Measurements from ENCODE around the gene FAM120A.

FAM120A gene

GRCh38 chr9:93541581-93542349 lies 90.3 kb downstream of the FAM120A start:
- Histone ChIP-seq H3K9me3 (replicated peaks; ENCODE audit: low read length) (no peaks in the 10 kb centered on the region), H3K27me3 (ENCODE audit: control insufficient read depth, insufficient read depth, low read length) (no peaks in the 10 kb centered on the region), H3K36me3 (ENCODE audit: insufficient read depth, low read length) (peaks cover 47% of the 10 kb centered on the region), H3K4me3 (ENCODE audit: low read length) (no peak overlapping the region), H3K4me2 (ENCODE audit: low read length) (no peak overlapping the region), H3K4me1 (ENCODE audit: control insufficient read depth, insufficient read depth, low read length) (no peaks in the 10 kb centered on the region), H3K9ac (ENCODE audit: low read depth, low read length) (no peak overlapping the region)

GRCh38 chr9:93543117-93543516 lies 91.6 kb downstream of the FAM120A start:
- Histone ChIP-seq H3K9ac (ENCODE audit: low read depth, low read length) (no peak overlapping the region), H3K9me3 (replicated peaks; ENCODE audit: low read length) (no peaks in the 10 kb centered on the region), H3K36me3 (ENCODE audit: insufficient read depth, low read length) (peaks cover 50% of the 10 kb centered on the region), H3K27me3 (ENCODE audit: control insufficient read depth, insufficient read depth, low read length) (no peaks in the 10 kb centered on the region), H3K4me3 (ENCODE audit: low read length) (no peak overlapping the region), H3K4me1 (ENCODE audit: control insufficient read depth, insufficient read depth, low read length) (no peaks in the 10 kb centered on the region), H3K4me2 (ENCODE audit: low read length) (no peak overlapping the region)

GRCh38 chr9:93546356-93546755 lies 94.9 kb downstream of the FAM120A start:
- no peaks in the 10 kb centered on the region for H3K9me3 ChIP-seq (replicated peaks; ENCODE audit: low read length)
- no peaks in the 10 kb centered on the region for H3K27me3 ChIP-seq (ENCODE audit: control insufficient read depth, insufficient read depth, low read length)
- H3K36me3 ChIP-seq (ENCODE audit: insufficient read depth, low read length), result peaks cover 53% of the 10 kb centered on the region
- H3K4me2 ChIP-seq (ENCODE audit: low read length), result no peak overlapping the region
- H3K4me1 ChIP-seq (ENCODE audit: control insufficient read depth, insufficient read depth, low read length), result no peaks in the 10 kb centered on the region
- no peak overlapping the region for H3K9ac ChIP-seq (ENCODE audit: low read depth, low read length)
- H3K4me3 ChIP-seq (ENCODE audit: low read length), result no peak overlapping the region

GRCh38 chr9:93549611-93550010 lies 98.1 kb downstream of the FAM120A start:
- no peak overlapping the region for H3K9ac ChIP-seq (ENCODE audit: low read depth, low read length)
- peaks cover 57% of the 10 kb centered on the region for H3K36me3 ChIP-seq (ENCODE audit: insufficient read depth, low read length)

GRCh38 chr9:93552923-93553322 lies 101.4 kb downstream of the FAM120A start:
- no peak overlapping the region for H3K4me3 ChIP-seq (ENCODE audit: low read length)
- H3K9me3 ChIP-seq (replicated peaks; ENCODE audit: low read length), result no peaks in the 10 kb centered on the region
- H3K4me2 ChIP-seq (ENCODE audit: low read length), result no peak overlapping the region
- peaks cover 52% of the 10 kb centered on the region for H3K36me3 ChIP-seq (ENCODE audit: insufficient read depth, low read length)
- no peaks in the 10 kb centered on the region for H3K27me3 ChIP-seq (ENCODE audit: control insufficient read depth, insufficient read depth, low read length)
- H3K9ac ChIP-seq (ENCODE audit: low read depth, low read length), result no peak overlapping the region
- H3K4me1 ChIP-seq (ENCODE audit: control insufficient read depth, insufficient read depth, low read length), result no peaks in the 10 kb centered on the region

More at GRCh38 chr9:93549611-93550010, 98.1 kb downstream of the FAM120A start:
- H3K27me3 ChIP-seq (ENCODE audit: control insufficient read depth, insufficient read depth, low read length), result no peaks in the 10 kb centered on the region
- no peaks in the 10 kb centered on the region for H3K9me3 ChIP-seq (replicated peaks; ENCODE audit: low read length)
- no peak overlapping the region for H3K4me2 ChIP-seq (ENCODE audit: low read length)
- H3K4me3 ChIP-seq (ENCODE audit: low read length), result no peak overlapping the region
- H3K4me1 ChIP-seq (ENCODE audit: control insufficient read depth, insufficient read depth, low read length), result no peaks in the 10 kb centered on the region

- H3K27me3 ChIP-seq (ENCODE audit: control insufficient read depth, insufficient read depth, low read length), result no peaks in the 10 kb centered on the region
- H3K4me3 ChIP-seq (ENCODE audit: low read length), result no peak overlapping the region
- H3K9me3 ChIP-seq (replicated peaks; ENCODE audit: low read length), result no peaks in the 10 kb centered on the region
- no peak overlapping the region for H3K9ac ChIP-seq (ENCODE audit: low read depth, low read length)
- peaks cover 68% of the 10 kb centered on the region for H3K36me3 ChIP-seq (ENCODE audit: insufficient read depth, low read length)
- no peaks in the 10 kb centered on the region for H3K4me1 ChIP-seq (ENCODE audit: control insufficient read depth, insufficient read depth, low read length)
- no peak overlapping the region for H3K4me2 ChIP-seq (ENCODE audit: low read length)
Measured at GRCh38 chr9:93555370-93555769, 103.9 kb downstream of the FAM120A start.

- Histone ChIP-seq H3K27me3 (ENCODE audit: control insufficient read depth, insufficient read depth, low read length) (no peaks in the 10 kb centered on the region), H3K4me2 (ENCODE audit: low read length) (no peak overlapping the region), H3K9ac (ENCODE audit: low read depth, low read length) (no peak overlapping the region), H3K4me1 (ENCODE audit: control insufficient read depth, insufficient read depth, low read length) (no peaks in the 10 kb centered on the region), H3K4me3 (ENCODE audit: low read length) (no peak overlapping the region), H3K9me3 (replicated peaks; ENCODE audit: low read length) (no peaks in the 10 kb centered on the region), H3K36me3 (ENCODE audit: insufficient read depth, low read length) (peaks cover 68% of the 10 kb centered on the region)
Measured at GRCh38 chr9:93557366-93558137, 106.1 kb downstream of the FAM120A start.

GRCh38 chr9:93558503-93558902 lies 107.0 kb downstream of the FAM120A start:
- Histone ChIP-seq H3K27me3 (ENCODE audit: control insufficient read depth, insufficient read depth, low read length) (no peaks in the 10 kb centered on the region), H3K4me3 (ENCODE audit: low read length) (no peak overlapping the region), H3K4me1 (ENCODE audit: control insufficient read depth, insufficient read depth, low read length) (no peaks in the 10 kb centered on the region), H3K9ac (ENCODE audit: low read depth, low read length) (no peak overlapping the region), H3K36me3 (ENCODE audit: insufficient read depth, low read length) (peaks cover 68% of the 10 kb centered on the region), H3K9me3 (replicated peaks; ENCODE audit: low read length) (no peaks in the 10 kb centered on the region), H3K4me2 (ENCODE audit: low read length) (no peak overlapping the region)

GRCh38 chr9:93560991-93561390 lies 109.5 kb downstream of the FAM120A start:
- Histone ChIP-seq H3K9ac (ENCODE audit: low read depth, low read length) (no peak overlapping the region), H3K4me3 (ENCODE audit: low read length) (no peak overlapping the region), H3K4me2 (ENCODE audit: low read length) (no peak overlapping the region), H3K27me3 (ENCODE audit: control insufficient read depth, insufficient read depth, low read length) (no peaks in the 10 kb centered on the region), H3K4me1 (ENCODE audit: control insufficient read depth, insufficient read depth, low read length) (no peaks in the 10 kb centered on the region), H3K36me3 (ENCODE audit: insufficient read depth, low read length) (peaks cover 68% of the 10 kb centered on the region), H3K9me3 (replicated peaks; ENCODE audit: low read length) (no peaks in the 10 kb centered on the region)

- H3K9ac ChIP-seq (ENCODE audit: low read depth, low read length), result no peak overlapping the region
- peaks cover 62% of the 10 kb centered on the region for H3K36me3 ChIP-seq (ENCODE audit: insufficient read depth, low read length)
- no peak overlapping the region for H3K4me2 ChIP-seq (ENCODE audit: low read length)
- H3K27me3 ChIP-seq (ENCODE audit: control insufficient read depth, insufficient read depth, low read length), result no peaks in the 10 kb centered on the region
- peaks cover 5% of the 10 kb centered on the region for H3K4me1 ChIP-seq (ENCODE audit: control insufficient read depth, insufficient read depth, low read length)
- no peak overlapping the region for H3K4me3 ChIP-seq (ENCODE audit: low read length)
- H3K9me3 ChIP-seq (replicated peaks; ENCODE audit: low read length), result no peaks in the 10 kb centered on the region
Measured at GRCh38 chr9:93562157-93562556, 110.7 kb downstream of the FAM120A start.

GRCh38 chr9:93565089-93565488 lies 113.6 kb downstream of the FAM120A start:
- no peaks in the 10 kb centered on the region for H3K9me3 ChIP-seq (replicated peaks; ENCODE audit: low read length)
- H3K4me2 ChIP-seq (ENCODE audit: low read length), result no peak overlapping the region
- no peak overlapping the region for H3K9ac ChIP-seq (ENCODE audit: low read depth, low read length)
- peaks cover 11% of the 10 kb centered on the region for H3K4me1 ChIP-seq (ENCODE audit: control insufficient read depth, insufficient read depth, low read length)
- no peak overlapping the region for H3K4me3 ChIP-seq (ENCODE audit: low read length)
- H3K27me3 ChIP-seq (ENCODE audit: control insufficient read depth, insufficient read depth, low read length), result no peaks in the 10 kb centered on the region
- H3K36me3 ChIP-seq (ENCODE audit: insufficient read depth, low read length), result peaks cover 36% of the 10 kb centered on the region

Data from skeletal muscle satellite cell (primary cell).